ENCODE data around the gene SEPTIN7. TPM values are rescaled to one million over a fixed set of nuclear protein-coding genes. Genes with fewer than 3 reads are reported as not detected.

Gene SEPTIN7
- total RNA-seq, 1 experiment from 2014 or later, result 140 TPM

DNA sequence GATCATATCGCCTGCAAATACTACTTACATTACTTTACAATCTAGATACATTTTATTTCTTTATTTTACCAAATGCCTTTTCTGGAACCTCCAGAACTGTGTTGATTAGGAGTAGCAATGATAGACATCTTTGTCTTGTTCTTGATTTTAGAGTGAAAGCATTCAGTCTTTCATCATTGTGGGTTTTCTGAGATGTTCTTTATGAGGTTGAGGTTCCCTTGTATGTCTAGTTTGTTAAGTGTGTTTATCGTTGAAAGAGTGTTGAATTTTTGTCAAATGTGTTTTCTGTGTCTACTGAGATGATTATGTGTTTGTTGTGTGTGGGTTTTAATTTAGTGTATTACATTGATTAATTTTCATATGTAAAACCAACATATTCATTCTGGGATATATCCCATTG lies 17.1 kb downstream of the SEPTIN7 start:
- ATAC-seq (no peak), DNase-seq (ENCODE audit: low read depth, low spot score) (no peak)
- no peak overlapping the region for H2AFZ ChIP-seq (ENCODE audit: low read depth, low read length, poor library complexity, severe bottlenecking)
- peaks cover 17% of the 10 kb centered on the region; the same call in 1 of the 2 replicates for H4K20me1 ChIP-seq (ENCODE audit: insufficient read depth)
- H3K27ac ChIP-seq (ENCODE audit: low read depth, low read length), result no peak overlapping the region
- H3K4me2 ChIP-seq (ENCODE audit: low read length), result no peak overlapping the region
- H3K9me2 ChIP-seq (ENCODE audit: insufficient read depth), result no peaks in the 10 kb centered on the region
- CTCF ChIA-PET, result no interaction called here
- no peaks in the 10 kb centered on the region for H3K36me3 ChIP-seq (ENCODE audit: control insufficient read depth in 1 of 2, insufficient read depth in 2 of 2, low read length in 2 of 2)
- no peaks in the 10 kb centered on the region for H3K4me1 ChIP-seq (ENCODE audit: control insufficient read depth in 1 of 2, insufficient read depth in 2 of 2, low read length in 2 of 2)
- no peak overlapping the region for H3K4me3 ChIP-seq (replicated peaks in 1 of 2; ENCODE audit: low read depth in 1 of 2, low read length in 2 of 2)
- H3K27me3 ChIP-seq (ENCODE audit: insufficient read depth, low read length), result no peaks in the 10 kb centered on the region
- no TSS peak for BruUV-seq (replicated peaks)
- intact Hi-C loops (cut with micrococcal nuclease), result no loop called here
- RAD21 ChIA-PET (ENCODE audit: low non-redundant PET in 1 of 2, low total read pairs in 2 of 2, uncharacterized antibody in 2 of 2, unreplicated experiment in 2 of 2), result no interaction called here
- H3K79me2 ChIP-seq (ENCODE audit: insufficient read depth, low read length), result peaks cover 99% of the 10 kb centered on the region
- no peaks in the 10 kb centered on the region for H3K9me3 ChIP-seq (ENCODE audit: control insufficient read depth in 1 of 2, insufficient read depth in 1 of 2, low read depth in 1 of 2, low read length in 2 of 2)
- H3K9ac ChIP-seq (ENCODE audit: low read length), result no peak overlapping the region
- POLR2A ChIA-PET, result no interaction called here
- TF ChIP-seq POLR2A (IDR thresholded peaks at IDR 0.05; ENCODE audit: borderline replicate concordance, extremely low read depth, insufficient read depth, insufficient read length) (no peak), ELF1 (IDR thresholded peaks at IDR 0.05; ENCODE audit: borderline replicate concordance, low read depth) (no peak), SRF (IDR thresholded peaks at IDR 0.05; ENCODE audit: low read depth) (no peak), ZFX (IDR thresholded peaks at IDR 0.05) (no peak), EGR1 (IDR thresholded peaks at IDR 0.05; ENCODE audit: low read depth) (no peak), POLR2AphosphoS5 (IDR thresholded peaks at IDR 0.05; ENCODE audit: low read depth, low read length) (no peak), FOSL1 (IDR thresholded peaks at IDR 0.05; ENCODE audit: low read depth) (no peak), RAD21 (IDR thresholded peaks at IDR 0.05; ENCODE audit: low read depth) (no peak), SIN3A (IDR thresholded peaks at IDR 0.05; ENCODE audit: low read depth) (no peak), EZH2phosphoT487 (IDR thresholded peaks at IDR 0.05; ENCODE audit: borderline replicate concordance) (no peak), TCF7L2 (IDR thresholded peaks at IDR 0.05; ENCODE audit: borderline replicate concordance, extremely low read depth, insufficient read depth, insufficient read length) (no peak), YY1 (IDR thresholded peaks at IDR 0.05; ENCODE audit: extremely low read depth, insufficient replicate concordance, low read depth, low read length) (no peak), EZH2 (IDR thresholded peaks at IDR 0.05) (no peak), ZNF274 (IDR thresholded peaks at IDR 0.05; ENCODE audit: low read depth, low read length) (no peak), JUND (IDR thresholded peaks at IDR 0.05) (no peak)
- TF ChIP-seq, protein P1, sequence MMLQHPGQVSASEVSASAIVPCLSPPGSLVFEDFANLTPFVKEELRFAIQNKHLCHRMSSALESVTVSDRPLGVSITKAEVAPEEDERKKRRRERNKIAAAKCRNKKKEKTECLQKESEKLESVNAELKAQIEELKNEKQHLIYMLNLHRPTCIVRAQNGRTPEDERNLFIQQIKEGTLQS (IDR thresholded peaks at IDR 0.05), result no peak
- TF ChIP-seq, protein P2, sequence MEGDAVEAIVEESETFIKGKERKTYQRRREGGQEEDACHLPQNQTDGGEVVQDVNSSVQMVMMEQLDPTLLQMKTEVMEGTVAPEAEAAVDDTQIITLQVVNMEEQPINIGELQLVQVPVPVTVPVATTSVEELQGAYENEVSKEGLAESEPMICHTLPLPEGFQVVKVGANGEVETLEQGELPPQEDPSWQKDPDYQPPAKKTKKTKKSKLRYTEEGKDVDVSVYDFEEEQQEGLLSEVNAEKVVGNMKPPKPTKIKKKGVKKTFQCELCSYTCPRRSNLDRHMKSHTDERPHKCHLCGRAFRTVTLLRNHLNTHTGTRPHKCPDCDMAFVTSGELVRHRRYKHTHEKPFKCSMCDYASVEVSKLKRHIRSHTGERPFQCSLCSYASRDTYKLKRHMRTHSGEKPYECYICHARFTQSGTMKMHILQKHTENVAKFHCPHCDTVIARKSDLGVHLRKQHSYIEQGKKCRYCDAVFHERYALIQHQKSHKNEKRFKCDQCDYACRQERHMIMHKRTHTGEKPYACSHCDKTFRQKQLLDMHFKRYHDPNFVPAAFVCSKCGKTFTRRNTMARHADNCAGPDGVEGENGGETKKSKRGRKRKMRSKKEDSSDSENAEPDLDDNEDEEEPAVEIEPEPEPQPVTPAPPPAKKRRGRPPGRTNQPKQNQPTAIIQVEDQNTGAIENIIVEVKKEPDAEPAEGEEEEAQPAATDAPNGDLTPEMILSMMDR (IDR thresholded peaks at IDR 0.05 in 2 of 3, conservative IDR thresholded peaks at IDR 0.05 in 1 of 3; ENCODE audit: borderline replicate concordance in 1 of 3, insufficient read depth in 1 of 3, low read depth in 2 of 3, low read length in 2 of 3), result no peak
- TF ChIP-seq, protein P3, sequence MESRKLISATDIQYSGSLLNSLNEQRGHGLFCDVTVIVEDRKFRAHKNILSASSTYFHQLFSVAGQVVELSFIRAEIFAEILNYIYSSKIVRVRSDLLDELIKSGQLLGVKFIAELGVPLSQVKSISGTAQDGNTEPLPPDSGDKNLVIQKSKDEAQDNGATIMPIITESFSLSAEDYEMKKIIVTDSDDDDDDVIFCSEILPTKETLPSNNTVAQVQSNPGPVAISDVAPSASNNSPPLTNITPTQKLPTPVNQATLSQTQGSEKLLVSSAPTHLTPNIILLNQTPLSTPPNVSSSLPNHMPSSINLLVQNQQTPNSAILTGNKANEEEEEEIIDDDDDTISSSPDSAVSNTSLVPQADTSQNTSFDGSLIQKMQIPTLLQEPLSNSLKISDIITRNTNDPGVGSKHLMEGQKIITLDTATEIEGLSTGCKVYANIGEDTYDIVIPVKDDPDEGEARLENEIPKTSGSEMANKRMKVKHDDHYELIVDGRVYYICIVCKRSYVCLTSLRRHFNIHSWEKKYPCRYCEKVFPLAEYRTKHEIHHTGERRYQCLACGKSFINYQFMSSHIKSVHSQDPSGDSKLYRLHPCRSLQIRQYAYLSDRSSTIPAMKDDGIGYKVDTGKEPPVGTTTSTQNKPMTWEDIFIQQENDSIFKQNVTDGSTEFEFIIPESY (IDR thresholded peaks at IDR 0.05; ENCODE audit: extremely low read depth, insufficient replicate concordance, low read length), result no peak
- TF ChIP-seq, protein P4, sequence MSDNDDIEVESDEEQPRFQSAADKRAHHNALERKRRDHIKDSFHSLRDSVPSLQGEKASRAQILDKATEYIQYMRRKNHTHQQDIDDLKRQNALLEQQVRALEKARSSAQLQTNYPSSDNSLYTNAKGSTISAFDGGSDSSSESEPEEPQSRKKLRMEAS (IDR thresholded peaks at IDR 0.05), result no peak
- TF ChIP-seq, protein P5, sequence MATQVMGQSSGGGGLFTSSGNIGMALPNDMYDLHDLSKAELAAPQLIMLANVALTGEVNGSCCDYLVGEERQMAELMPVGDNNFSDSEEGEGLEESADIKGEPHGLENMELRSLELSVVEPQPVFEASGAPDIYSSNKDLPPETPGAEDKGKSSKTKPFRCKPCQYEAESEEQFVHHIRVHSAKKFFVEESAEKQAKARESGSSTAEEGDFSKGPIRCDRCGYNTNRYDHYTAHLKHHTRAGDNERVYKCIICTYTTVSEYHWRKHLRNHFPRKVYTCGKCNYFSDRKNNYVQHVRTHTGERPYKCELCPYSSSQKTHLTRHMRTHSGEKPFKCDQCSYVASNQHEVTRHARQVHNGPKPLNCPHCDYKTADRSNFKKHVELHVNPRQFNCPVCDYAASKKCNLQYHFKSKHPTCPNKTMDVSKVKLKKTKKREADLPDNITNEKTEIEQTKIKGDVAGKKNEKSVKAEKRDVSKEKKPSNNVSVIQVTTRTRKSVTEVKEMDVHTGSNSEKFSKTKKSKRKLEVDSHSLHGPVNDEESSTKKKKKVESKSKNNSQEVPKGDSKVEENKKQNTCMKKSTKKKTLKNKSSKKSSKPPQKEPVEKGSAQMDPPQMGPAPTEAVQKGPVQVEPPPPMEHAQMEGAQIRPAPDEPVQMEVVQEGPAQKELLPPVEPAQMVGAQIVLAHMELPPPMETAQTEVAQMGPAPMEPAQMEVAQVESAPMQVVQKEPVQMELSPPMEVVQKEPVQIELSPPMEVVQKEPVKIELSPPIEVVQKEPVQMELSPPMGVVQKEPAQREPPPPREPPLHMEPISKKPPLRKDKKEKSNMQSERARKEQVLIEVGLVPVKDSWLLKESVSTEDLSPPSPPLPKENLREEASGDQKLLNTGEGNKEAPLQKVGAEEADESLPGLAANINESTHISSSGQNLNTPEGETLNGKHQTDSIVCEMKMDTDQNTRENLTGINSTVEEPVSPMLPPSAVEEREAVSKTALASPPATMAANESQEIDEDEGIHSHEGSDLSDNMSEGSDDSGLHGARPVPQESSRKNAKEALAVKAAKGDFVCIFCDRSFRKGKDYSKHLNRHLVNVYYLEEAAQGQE (IDR thresholded peaks at IDR 0.05; ENCODE audit: low read depth), result no peak

All from HCT116 (cell line).